OCI-LY7 (cell line): Measurements from ENCODE around the gene SCAP. TPM values are rescaled to one million over a fixed set of nuclear protein-coding genes. Genes with fewer than 3 reads are reported as not detected.

Source experiments
- BruUV-seq: library from RNA; stranded (reverse); fragments of 400-500 nt; replicated peaks from 2 replicates; lab custom pipeline; 2021; lab: Mats Ljungman, UMichigan
- CTCF ChIA-PET: fragments of 300-600 bp; sonication (Branson Sonifier 250); formaldehyde crosslinking; loops from one replicate; lab custom pipeline; 2022; ENCODE audit warnings: antibody characterized with exemption; ENCODE audit not compliant: unreplicated experiment; lab: Charles Lee
- POLR2A ChIA-PET: fragments of 300-600 bp; sonication (Branson Sonifier 250); formaldehyde crosslinking; loops from one replicate; lab custom pipeline; 2022; ENCODE audit warnings: antibody characterized with exemption; lab: Charles Lee
- DNase-seq: peaks from one replicate; pipeline ENCODE4 v3.0.0-alpha.2; 2015; ENCODE audit warnings: low spot score
- H2AFZ ChIP-seq: fragments of 200-600 bp; sonication (generic), shearing (Covaris generic); 2 replicates; pipeline ENCODE4 v1.6.1; 2014; ENCODE audit warnings: mild to moderate bottlenecking, antibody characterized with exemption, low read length, moderate library complexity
- H3K27ac ChIP-seq: fragments of 200-600 bp; sonication (generic); 2 replicates; pipeline ENCODE4 v1.5.1; 2014; ENCODE audit warnings: mixed run types, low read depth, mild to moderate bottlenecking, moderate library complexity, low read length, inconsistent platforms; ENCODE audit not compliant: poor library complexity, severe bottlenecking
- H3K36me3 ChIP-seq: fragments of 200-600 bp; sonication (generic); 2 replicates; pipeline ENCODE4 v1.6.1; 2014; ENCODE audit warnings: mild to moderate bottlenecking, antibody characterized with exemption, low read length, moderate library complexity, mixed read lengths; ENCODE audit not compliant: insufficient read depth
- H3K4me1 ChIP-seq: fragments of 200-600 bp; sonication (generic); 2 replicates; pipeline ENCODE4 v1.5.1; 2014; ENCODE audit warnings: mild to moderate bottlenecking, low read length; ENCODE audit not compliant: insufficient read depth, poor library complexity, severe bottlenecking
- H3K4me2 ChIP-seq: fragments of 200-600 bp; sonication (generic); 2 replicates; pipeline ENCODE4 v1.6.1; 2014; ENCODE audit warnings: mild to moderate bottlenecking, low read length
- H3K4me3 ChIP-seq: fragments of 200-600 bp; sonication (generic); 2 replicates; pipeline ENCODE4 v1.5.1; 2014; ENCODE audit warnings: mild to moderate bottlenecking, low read depth, low read length; ENCODE audit not compliant: poor library complexity, severe bottlenecking
- H3K79me2 ChIP-seq: fragments of 200-600 bp; sonication (generic); 2 replicates; pipeline ENCODE4 v1.6.1; 2016; ENCODE audit warnings: low read depth, mild to moderate bottlenecking, low read length, moderate library complexity, mixed read lengths; ENCODE audit not compliant: insufficient read depth
- H3K9me2 ChIP-seq: fragments of 200-600 bp; sonication (generic); 2 replicates; pipeline ENCODE4 v1.6.1; 2016; ENCODE audit warnings: mild to moderate bottlenecking, low read length, mixed read lengths; ENCODE audit not compliant: insufficient read depth
- H3K9me3 ChIP-seq: fragments of 200-600 bp; sonication (generic); 2 replicates; pipeline ENCODE4 v1.6.1; 2014; ENCODE audit warnings: mild to moderate bottlenecking, mixed run types, low read length, mixed read lengths
- H4K20me1 ChIP-seq: fragments of 200-600 bp; sonication (generic); 2 replicates; pipeline ENCODE4 v1.6.1; 2014; ENCODE audit warnings: mild to moderate bottlenecking, antibody characterized with exemption, low read length, moderate library complexity, mixed read lengths; ENCODE audit not compliant: insufficient read depth
- EZH2phosphoT487 ChIP-seq: fragments of 200-600 bp; sonication (generic); IDR thresholded peaks from 2 replicates; pipeline ENCODE4 v1.6.1; 2018; ENCODE audit warnings: low read depth, borderline replicate concordance, mild to moderate bottlenecking, mixed run types, antibody characterized with exemption, low read length, moderate library complexity, mixed read lengths
- intact Hi-C: fragments of 100-400 bp; cut with micrococcal nuclease; formaldehyde crosslinking; loops from one replicate; pipeline ENCODE4 v1.10.0; 2022; ENCODE audit not compliant: unreplicated experiment
- total RNA-seq, 2 experiments: library from RNA; depleted of rRNA in 1 of 2; stranded (reverse); fragments of >200 nt in 1 of 2; shearing (Covaris generic) in 1 of 2; gene quantifications; 2 replicates each; pipeline ENCODE4 v1.2.3, GENCODE V29; 2014 to 2022
- TF ChIP-seq, protein P1 (sequence below): fragments of 200-600 bp; sonication (generic); conservative IDR thresholded peaks from 2 replicates; pipeline ENCODE4 v1.5.1; 2014; ENCODE audit warnings: mild to moderate bottlenecking, antibody characterized with exemption, low read length, moderate library complexity, mixed read lengths

SCAP gene
- total RNA-seq, 2 experiments from 2014 or later, result 63.7 to 70.5 TPM

- Histone ChIP-seq H3K27ac (no peak overlapping the region), H3K9me2 (no peaks in the 10 kb centered on the region), H3K9me3 (no peaks in the 10 kb centered on the region), H4K20me1 (no peaks in the 10 kb centered on the region), H2AFZ (no peak overlapping the region), H3K4me2 (no peak overlapping the region), H3K4me1 (no peaks in the 10 kb centered on the region), H3K79me2 (peaks cover 5% of the 10 kb centered on the region), H3K36me3 (peaks cover 54% of the 10 kb centered on the region), H3K4me3 (no peak overlapping the region)
- no peak for TF ChIP-seq EZH2phosphoT487
- TF ChIP-seq, protein P1, sequence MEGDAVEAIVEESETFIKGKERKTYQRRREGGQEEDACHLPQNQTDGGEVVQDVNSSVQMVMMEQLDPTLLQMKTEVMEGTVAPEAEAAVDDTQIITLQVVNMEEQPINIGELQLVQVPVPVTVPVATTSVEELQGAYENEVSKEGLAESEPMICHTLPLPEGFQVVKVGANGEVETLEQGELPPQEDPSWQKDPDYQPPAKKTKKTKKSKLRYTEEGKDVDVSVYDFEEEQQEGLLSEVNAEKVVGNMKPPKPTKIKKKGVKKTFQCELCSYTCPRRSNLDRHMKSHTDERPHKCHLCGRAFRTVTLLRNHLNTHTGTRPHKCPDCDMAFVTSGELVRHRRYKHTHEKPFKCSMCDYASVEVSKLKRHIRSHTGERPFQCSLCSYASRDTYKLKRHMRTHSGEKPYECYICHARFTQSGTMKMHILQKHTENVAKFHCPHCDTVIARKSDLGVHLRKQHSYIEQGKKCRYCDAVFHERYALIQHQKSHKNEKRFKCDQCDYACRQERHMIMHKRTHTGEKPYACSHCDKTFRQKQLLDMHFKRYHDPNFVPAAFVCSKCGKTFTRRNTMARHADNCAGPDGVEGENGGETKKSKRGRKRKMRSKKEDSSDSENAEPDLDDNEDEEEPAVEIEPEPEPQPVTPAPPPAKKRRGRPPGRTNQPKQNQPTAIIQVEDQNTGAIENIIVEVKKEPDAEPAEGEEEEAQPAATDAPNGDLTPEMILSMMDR, result 0 out of 2 replicates have a peak, but pooled peaks have one; percentile 32
- POLR2A ChIA-PET, result no interaction called here
- BruUV-seq, result no TSS peak
- CTCF ChIA-PET, result no interaction called here
- no peak for DNase-seq
- intact Hi-C loops, result no loop called here
Measured at GRCh38 chr3:47440131-47440530, 35.6 kb downstream of the SCAP start.

DNA sequence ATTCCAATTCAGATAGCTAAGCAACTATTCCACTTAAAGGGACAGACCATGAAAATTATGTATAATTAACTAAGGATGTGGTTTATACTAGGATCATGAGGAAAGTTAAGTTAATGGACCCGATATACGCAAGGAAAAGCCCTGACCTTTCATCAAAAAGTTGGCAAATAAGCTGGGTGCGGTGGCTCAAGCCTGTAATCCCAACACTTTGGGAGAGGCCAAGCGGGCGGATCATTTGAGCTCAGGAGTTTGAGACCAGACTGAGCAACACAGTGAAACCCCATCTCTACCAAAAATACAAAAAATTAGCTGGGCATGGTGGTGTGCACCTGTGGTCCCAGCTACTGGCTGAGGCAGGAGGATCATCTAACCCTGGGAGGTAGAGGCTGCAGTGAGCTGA is 39.6 kb downstream of the SCAP start:
- intact Hi-C loops, result no loop called here
- no TSS peak for BruUV-seq
- ChIA-PET POLR2A (interaction anchor here (0.7 kb wide), 1 partner anchor 15 kb away, joined by 3 read pairs; no protein-coding TSS in a partner anchor), CTCF (no interaction called here)
- Histone ChIP-seq H3K79me2 (no peaks in the 10 kb centered on the region), H3K9me3 (no peaks in the 10 kb centered on the region), H2AFZ (no peak overlapping the region), H3K27ac (no peak overlapping the region), H3K36me3 (peaks cover 73% of the 10 kb centered on the region), H3K4me1 (no peaks in the 10 kb centered on the region), H3K9me2 (no peaks in the 10 kb centered on the region), H3K4me3 (no peak overlapping the region), H3K4me2 (no peak overlapping the region), H4K20me1 (no peaks in the 10 kb centered on the region)
- no peak for DNase-seq
- TF ChIP-seq, protein P1, result no peak
- TF ChIP-seq EZH2phosphoT487, result no peak

DNA sequence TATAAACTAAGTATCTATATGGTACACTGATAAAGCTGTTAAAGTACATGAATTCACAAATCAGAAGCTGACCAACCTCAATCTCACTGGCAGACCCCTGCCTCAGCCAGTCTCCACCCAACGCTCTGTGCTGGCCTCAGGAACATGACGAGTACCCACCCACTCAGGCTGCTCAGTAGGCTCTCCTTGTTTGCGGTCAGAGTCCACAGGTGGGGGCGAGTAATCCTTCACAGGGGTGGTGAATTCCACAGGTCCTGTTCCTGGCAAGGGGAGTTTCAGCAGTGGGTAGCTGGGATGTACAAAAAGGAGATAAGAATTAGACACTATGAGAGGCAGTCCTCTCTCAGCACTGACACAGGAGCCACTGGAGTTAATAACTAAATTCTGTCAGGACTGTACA is 40.9 kb downstream of the SCAP start:
- DNase-seq, result no peak
- TF ChIP-seq EZH2phosphoT487, result no peak
- TF ChIP-seq, protein P1, result no peak
- H3K27ac ChIP-seq, result no peak overlapping the region
- BruUV-seq, result no TSS peak
- H3K9me3 ChIP-seq, result no peaks in the 10 kb centered on the region
- H3K4me2 ChIP-seq, result no peak overlapping the region
- no peak overlapping the region for H3K4me3 ChIP-seq
- no peaks in the 10 kb centered on the region for H3K4me1 ChIP-seq
- intact Hi-C loops, result no loop called here
- CTCF ChIA-PET, result no interaction called here
- no peaks in the 10 kb centered on the region for H3K9me2 ChIP-seq
- H3K79me2 ChIP-seq, result no peaks in the 10 kb centered on the region
- H4K20me1 ChIP-seq, result no peaks in the 10 kb centered on the region
- H2AFZ ChIP-seq, result no peak overlapping the region
- H3K36me3 ChIP-seq, result peaks cover 67% of the 10 kb centered on the region
- POLR2A ChIA-PET, result interaction anchor here (0.6 to 0.7 kb wide), 2 partner anchors 314 to 348 kb away, joined by 3 read pairs; no protein-coding TSS in a partner anchor
